Motor neuron (in vitro differentiated cells): ENCODE data around the gene LTB. TPM values are rescaled to one million over a fixed set of nuclear protein-coding genes. Genes with fewer than 3 reads are reported as not detected.

Experiments
- ATAC-seq, 8 experiments: fragments of 200-7000 bp; cut with Tn5 transposase; replicated peaks in 6 of 8; 2 replicates each; pipeline ENCODE4 v1.8.0; 2021; ENCODE audit warnings: mild to moderate bottlenecking in 8 of 8, moderate library complexity in 8 of 8
- H3K27ac ChIP-seq, 2 donors: fragments of 250-450 bp; sonication (Bioruptor Pico); 2 replicates each; pipeline ENCODE4 v1.9.0; 2021; ENCODE audit warnings: antibody characterized with exemption in 2 of 2, mild to moderate bottlenecking in 2 of 2, moderate library complexity in 1 of 2
- H3K4me1 ChIP-seq, 2 donors: fragments of 250-450 bp; sonication (Bioruptor Pico); replicated peaks in 1 of 2; 2 replicates each; pipeline ENCODE4 v1.6.1; 2021; ENCODE audit warnings: antibody characterized with exemption in 2 of 2, mild to moderate bottlenecking in 2 of 2, moderate library complexity in 1 of 2
- H3K4me3 ChIP-seq, 5 donors: fragments of 250-450 bp; sonication (Bioruptor Pico); 2 replicates each; pipeline ENCODE4 v1.9.0; 2021; ENCODE audit warnings: antibody characterized with exemption in 5 of 5, mild to moderate bottlenecking in 5 of 5, moderate library complexity in 4 of 5
- WGBS, 10 experiments: fragments of 450-650 bp; shearing (Covaris generic); methylation state at CpG; one replicate each; pipeline ENCODE4 v1.0.0; 2022; 5-methylcytosine and 5-hydroxymethylcytosine counted together
- in situ Hi-C, 9 experiments: fragments of 400-800 bp; cut with MboI; loops; one replicate each; pipeline ENCODE4 v1.15.0; 2021; ENCODE audit warnings: low sequenced_read_pairs in 9 of 9, low pct_unique_long_range_greater_than_20kb in 2 of 9; ENCODE audit not compliant: unreplicated experiment in 9 of 9
- total RNA-seq, 8 experiments: library from RNA; unstranded; fragments of 300-600 nt; gene quantifications; 2 replicates each; pipeline versions ENCODE4 v1.2.3 to v1.2.4, GENCODE V29; 2022

The LTB gene
- total RNA-seq, 8 experiments from 2014 or later, result 0.18 to 1.9 (median 0.81) TPM; not detected in 1

DNA sequence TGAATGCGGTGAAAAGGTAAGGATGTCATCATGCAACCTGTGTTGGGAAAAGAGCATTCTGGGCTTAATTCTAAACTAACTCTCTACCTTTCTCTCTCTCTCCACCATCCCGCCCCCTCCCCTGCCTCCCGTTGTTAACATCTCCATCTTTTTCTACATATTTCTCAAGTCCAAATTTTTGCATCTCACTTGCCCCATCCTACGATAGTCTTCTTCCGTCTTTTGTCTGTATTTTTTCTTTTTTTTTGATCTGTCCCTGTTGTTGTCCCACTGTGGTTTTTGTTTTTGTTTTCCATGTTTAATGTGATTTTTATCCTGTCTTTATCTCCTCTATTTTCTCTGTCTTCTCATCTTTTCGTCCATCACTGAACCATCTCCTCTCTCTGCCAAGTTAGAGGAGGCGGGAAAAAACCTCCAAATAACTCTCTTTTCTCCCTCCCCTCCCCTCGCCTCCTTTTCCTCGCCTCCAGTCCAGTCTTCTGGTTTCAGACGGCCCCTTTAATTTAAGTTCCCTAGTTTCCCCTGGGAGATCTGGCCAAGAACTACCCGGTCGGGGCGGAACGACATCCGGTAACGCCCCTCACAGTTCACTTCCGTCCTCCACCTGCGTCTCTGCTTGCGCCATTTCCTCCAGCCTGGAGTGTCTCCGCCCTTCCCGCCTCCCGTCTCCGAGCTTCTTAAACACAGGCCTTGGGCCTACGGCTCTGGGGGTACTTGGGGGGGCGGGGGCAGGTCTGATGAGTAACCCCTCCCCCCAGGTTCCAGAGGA, 35.1 kb downstream of the LTB start, which contains the start of gene NFKBIL1:
NFKBIL1 (plus strand) TSS at position 651 of the 769 bp plus-strand sequence; CDS start at position 738, 87 bp downstream.
- WGBS, 10 experiments, result 0 to 3% (median 0%) methylated on average over 6 to 15 of the region's 25 CpGs; no CpG with 5 or more reads in 1 of the 10 experiments
- peak within 1 kb of the TSS; percentile 70 to 77 for H3K27ac ChIP-seq
- peaks cover 12 to 19% of the 10 kb centered on the region in 2 donors for H3K4me1 ChIP-seq
- in situ Hi-C loops, result loop anchor here in 3 of 9 experiments (10.0 to 25.0 kb wide), 2 partner anchors 48 to 640 kb away; partner anchors contain the start of genes NCR3 (in 2 of the 3), AGER (in 1 of the 3), AGPAT1 (in 1 of the 3) and GPSM3 (in 1 of the 3)
- peak within 1 kb of the TSS; percentile 46 to 78 (median 67) for H3K4me3 ChIP-seq
- peak; percentile 63 to 87 (median 72) for ATAC-seq

DNA sequence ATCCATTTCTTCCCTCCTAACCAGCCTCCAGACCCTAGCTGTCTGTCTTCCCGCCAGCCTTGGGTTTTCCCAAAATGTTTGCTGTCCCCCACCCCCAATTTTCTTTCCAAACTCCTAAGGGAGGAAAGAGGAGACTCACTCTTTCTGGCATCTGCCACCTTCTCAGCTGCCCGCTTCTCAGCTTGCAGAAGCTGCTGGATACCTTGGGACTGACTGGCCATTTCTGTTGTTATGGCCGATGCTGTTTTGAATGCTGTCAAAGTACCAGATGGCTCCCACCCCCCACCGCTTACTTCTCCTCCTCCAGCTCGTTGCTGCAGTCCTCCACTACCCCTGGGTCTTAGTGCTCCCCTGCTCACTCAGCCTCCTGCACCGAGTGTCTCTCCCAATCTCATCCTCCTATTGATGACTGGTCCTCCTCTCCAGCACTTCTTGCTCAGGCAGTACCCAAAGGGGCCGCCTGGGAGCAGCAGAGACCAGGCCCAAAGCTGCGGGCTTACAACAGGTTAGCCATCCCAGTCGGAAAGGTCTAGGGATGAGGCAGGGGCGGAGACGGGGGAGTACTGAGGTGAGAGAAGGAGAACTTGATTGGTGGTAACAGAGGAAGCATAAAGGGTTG, 35.8 kb downstream of the LTB start, which contains the start of gene ATP6V1G2:
ATP6V1G2 (minus strand) TSS at position 270 of the 619 bp plus-strand sequence; CDS start at position 221, 49 bp downstream.
- peak within 1 kb of the TSS; percentile 46 to 78 (median 67) for H3K4me3 ChIP-seq
- in situ Hi-C loops, result loop anchor here in 3 of 9 experiments (10.0 to 25.0 kb wide), 2 partner anchors 48 to 641 kb away; partner anchors contain the start of genes NCR3 (in 2 of the 3), AGER (in 1 of the 3), AGPAT1 (in 1 of the 3) and GPSM3 (in 1 of the 3)
- ATAC-seq, result peak; percentile 45 to 88 (median 84)
- peaks cover 12 to 19% of the 10 kb centered on the region in 2 donors for H3K4me1 ChIP-seq
- H3K27ac ChIP-seq, result peak within 1 kb of the TSS; percentile 70 to 77
- 0 to 21% (median 0%) methylated on average over 2 to 8 of the region's 11 CpGs; no CpG with 5 or more reads in 2 of the 10 experiments for WGBS, 10 experiments

DNA sequence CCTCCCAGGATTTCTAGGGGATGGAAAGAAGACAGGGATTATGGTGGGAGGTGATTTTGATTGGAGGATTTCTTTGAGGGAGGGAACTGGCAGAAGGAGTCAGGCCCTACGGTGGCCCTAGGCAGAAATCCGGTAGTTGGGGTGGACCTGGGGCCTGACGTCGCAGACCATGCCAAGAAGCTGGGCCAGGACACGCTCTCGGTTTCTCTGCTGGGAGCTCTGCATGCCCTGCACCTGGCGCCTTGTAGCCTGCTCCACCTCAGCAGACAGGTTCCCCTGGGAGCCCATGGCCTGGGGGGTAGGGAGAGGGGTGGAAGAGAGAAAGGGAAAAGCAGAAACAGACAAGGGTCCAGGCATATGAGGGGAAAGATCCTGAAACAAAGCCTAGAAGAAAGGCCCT, 36.9 kb downstream of the LTB start:
- H3K4me3 ChIP-seq, result peak overlapping the region; percentile 46 to 78 (median 67)
- in situ Hi-C loops, result loop anchor here in 3 of 9 experiments (10.0 to 25.0 kb wide), 2 partner anchors 50 to 642 kb away; partner anchors contain the start of genes NCR3 (in 2 of the 3), AGER (in 1 of the 3), AGPAT1 (in 1 of the 3) and GPSM3 (in 1 of the 3)
- 30 to 83% (median 60%) methylated on average over 1 to 7 of the region's 7 CpGs; no CpG with 5 or more reads in 5 of the 10 experiments for WGBS, 10 experiments

DNA sequence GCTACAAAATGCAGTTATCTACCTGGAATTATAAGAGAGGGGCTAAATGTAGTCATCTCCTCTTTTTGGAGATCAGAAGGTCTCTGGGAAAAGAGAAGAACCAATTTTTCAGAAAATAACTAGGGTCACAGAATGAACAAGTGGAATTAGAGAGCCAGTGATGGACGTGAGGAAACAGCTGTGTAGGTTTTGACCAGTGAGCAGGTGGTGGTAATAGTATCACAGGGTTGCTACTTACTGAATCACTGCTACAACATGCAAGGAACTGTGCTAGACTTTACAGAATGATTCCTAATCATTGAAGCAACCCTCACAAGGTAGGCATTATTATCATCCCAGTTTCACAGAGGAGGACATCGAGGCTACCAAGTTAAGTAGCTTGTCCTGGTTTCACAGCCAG, 37.5 kb downstream of the LTB start:
- peaks cover 21 to 26% of the 10 kb centered on the region in 2 donors for H3K4me1 ChIP-seq
- ATAC-seq, result no peak
- in situ Hi-C loops, result loop anchor here in 3 of 9 experiments (10.0 to 25.0 kb wide), 2 partner anchors 50 to 643 kb away; partner anchors contain the start of genes NCR3 (in 2 of the 3), AGER (in 1 of the 3), AGPAT1 (in 1 of the 3) and GPSM3 (in 1 of the 3)
- no peak overlapping the region for H3K27ac ChIP-seq
- WGBS, 10 experiments, result 20 to 100% (median 73%) methylated on average over 1 of the region's 2 CpGs; no CpG with 5 or more reads in 2 of the 10 experiments
- no peak overlapping the region for H3K4me3 ChIP-seq

More for the DNA sequence above, 36.9 kb downstream of the LTB start:
- Histone ChIP-seq H3K27ac (no peak overlapping the region), H3K4me1 (peaks cover 15 to 20% of the 10 kb centered on the region in 2 donors)
- ATAC-seq, result no peak

DNA sequence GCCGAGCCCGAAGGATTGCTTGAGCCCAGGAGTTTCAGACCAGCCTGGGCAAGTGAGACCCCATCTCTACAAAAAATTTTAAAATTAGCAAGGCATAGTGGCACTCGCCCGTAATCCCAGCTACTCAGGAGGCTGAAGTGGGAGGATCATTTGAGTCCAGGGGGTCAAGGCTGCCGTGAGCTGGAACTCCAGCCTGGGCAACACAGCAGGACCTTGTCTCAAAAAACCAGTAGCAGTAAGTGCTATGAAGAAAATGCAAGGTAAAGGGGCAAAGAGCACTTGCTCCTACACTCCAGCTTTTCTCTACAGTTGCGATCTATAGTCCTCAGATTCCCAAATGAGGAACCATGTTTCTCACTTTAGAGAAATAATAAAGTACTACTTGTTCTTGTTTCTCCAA, 38.6 kb downstream of the LTB start:
- 58 to 100% (median 92%) methylated on average over 2 to 6 of the region's 6 CpGs; no CpG with 5 or more reads in 2 of the 10 experiments for WGBS, 10 experiments
- no peak overlapping the region for H3K27ac ChIP-seq
- H3K4me1 ChIP-seq, result peaks cover 29 to 35% of the 10 kb centered on the region in 2 donors
- no peak overlapping the region for H3K4me3 ChIP-seq
- no peak for ATAC-seq
- in situ Hi-C loops, result loop anchor here in 3 of 9 experiments (10.0 to 25.0 kb wide), 2 partner anchors 51 to 644 kb away; partner anchors contain the start of genes NCR3 (in 2 of the 3), AGER (in 1 of the 3), AGPAT1 (in 1 of the 3) and GPSM3 (in 1 of the 3)

DNA sequence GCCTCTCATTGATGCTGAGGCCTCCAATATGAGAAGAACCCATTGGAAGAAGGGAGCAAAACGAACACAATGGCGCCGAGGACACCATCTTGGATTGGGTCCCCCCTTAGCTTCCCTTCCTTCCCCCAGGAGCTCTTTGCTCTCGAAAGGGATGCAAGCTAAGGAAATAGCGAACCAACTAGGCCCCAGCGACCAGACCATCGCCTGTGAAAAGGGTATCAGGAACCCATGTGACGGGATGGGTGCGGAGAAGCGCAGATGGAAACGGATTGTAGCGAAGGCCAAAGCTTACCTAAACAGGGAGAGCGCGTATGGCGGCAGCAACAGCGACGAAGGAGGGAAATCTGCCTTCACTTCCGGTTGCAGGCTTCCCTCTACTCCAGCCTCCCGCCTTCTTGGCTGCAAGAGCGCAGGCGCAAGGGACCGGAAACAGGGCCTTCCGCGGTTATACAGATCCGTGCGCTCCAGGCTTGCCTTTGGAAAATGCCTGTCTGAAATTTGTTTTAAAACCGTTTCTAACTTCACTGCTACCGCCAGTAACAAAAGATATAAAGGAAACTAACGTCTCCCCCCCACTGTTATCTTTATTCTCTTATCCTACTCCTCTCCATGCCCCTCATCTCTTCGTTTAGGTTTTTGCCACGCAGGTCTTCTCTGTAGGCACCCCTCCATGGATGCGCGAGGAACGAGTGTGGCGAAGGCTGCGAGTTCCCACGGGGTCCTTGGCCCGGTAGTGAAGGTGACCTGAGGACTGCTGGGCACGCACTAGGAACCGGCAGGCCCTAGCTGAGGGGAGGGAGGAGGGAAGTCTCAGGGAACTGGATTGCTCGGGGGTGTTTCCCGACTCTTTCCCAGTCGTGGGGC, 40.3 kb downstream of the LTB start, which contains the start of gene DDX39B:
DDX39B (minus strand) TSS at position 346 of the 864 bp plus-strand sequence. CDS start 1,471 bp downstream, outside the sequence.
- in situ Hi-C loops, result loop anchor here in 3 of 9 experiments (10.0 to 25.0 kb wide), 2 partner anchors 53 to 645 kb away; partner anchors contain the start of genes NCR3 (in 2 of the 3), AGER (in 1 of the 3), AGPAT1 (in 1 of the 3) and GPSM3 (in 1 of the 3)
- 0 to 4% (median 0%) methylated on average over 3 to 31 of the region's 43 CpGs for WGBS, 10 experiments
- H3K27ac ChIP-seq, result peak within 1 kb of the TSS; percentile 87 to 95
- peak within 1 kb of the TSS; percentile 53 to 91 (median 69) for H3K4me3 ChIP-seq
- ATAC-seq, result peak; percentile 70 to 83 (median 76)
- peaks cover 22 to 29% of the 10 kb centered on the region in 2 donors for H3K4me1 ChIP-seq

DNA sequence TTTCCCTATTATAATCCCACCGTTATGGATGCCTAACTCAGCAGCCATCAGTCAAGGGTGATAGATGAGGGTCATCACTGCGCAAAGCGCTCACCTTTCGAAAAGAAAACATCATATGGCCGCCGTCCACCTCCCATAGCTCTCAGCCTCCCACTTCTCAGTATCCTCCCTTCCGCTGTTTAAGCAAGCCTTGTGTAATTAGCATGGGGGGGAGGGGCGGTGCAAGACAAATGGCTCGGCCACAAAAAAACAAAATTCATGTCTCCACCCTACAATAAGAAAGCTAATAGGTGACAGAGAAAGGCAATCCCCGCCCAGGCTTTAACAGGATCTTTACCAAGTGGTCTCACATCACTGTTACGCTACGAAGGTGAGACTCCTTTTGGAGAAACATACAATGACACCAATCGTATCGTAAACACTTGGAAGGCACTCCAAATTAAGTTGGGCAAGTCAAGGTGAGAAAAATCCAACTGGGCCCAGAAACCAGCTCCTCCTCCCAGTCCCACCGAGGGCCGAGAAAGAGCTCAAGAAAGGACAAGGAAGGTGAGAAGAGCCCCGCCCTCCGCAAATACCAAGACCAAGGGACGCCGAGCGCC, 41.1 kb downstream of the LTB start:
- H3K4me3 ChIP-seq, result peak overlapping the region; percentile 53 to 91 (median 69)
- peak in 3 of 8 experiments; percentile 20 to 42 (median 33) for ATAC-seq
- peak overlapping the region; percentile 87 to 95 for H3K27ac ChIP-seq
- in situ Hi-C loops, result loop anchor here in 3 of 9 experiments (10.0 to 25.0 kb wide), 2 partner anchors 54 to 646 kb away; partner anchors contain the start of genes NCR3 (in 2 of the 3), AGER (in 1 of the 3), AGPAT1 (in 1 of the 3) and GPSM3 (in 1 of the 3)
- WGBS, 10 experiments, result 0 to 5% (median 1%) methylated on average over 1 to 15 of the region's 21 CpGs
- H3K4me1 ChIP-seq, result peaks cover 22 to 29% of the 10 kb centered on the region in 2 donors

DNA sequence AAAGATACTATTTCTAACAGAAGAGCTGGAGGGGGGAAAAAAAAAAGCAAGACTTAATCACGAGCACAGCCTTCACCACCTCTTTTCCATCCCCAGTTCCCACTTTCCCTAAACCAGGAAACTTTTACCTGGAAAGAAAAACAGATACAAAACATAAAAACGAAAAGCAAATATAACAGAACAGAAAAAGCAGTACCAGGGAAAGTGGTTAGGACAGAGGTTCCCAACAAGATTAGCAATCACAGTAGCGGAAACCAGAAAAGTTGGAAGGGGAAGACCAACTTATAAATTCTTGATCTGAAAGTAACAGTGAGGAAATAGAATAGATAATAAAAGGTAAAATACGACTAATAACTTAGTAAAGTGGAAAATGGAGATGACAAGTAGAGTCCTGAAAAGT, 41.6 kb downstream of the LTB start:
- peaks cover 22 to 27% of the 10 kb centered on the region in 2 donors for H3K4me1 ChIP-seq
- WGBS, 10 experiments, result 0 to 21% (median 8%) methylated on average over 2 to 4 of the region's 4 CpGs
- no peak for ATAC-seq
- H3K4me3 ChIP-seq, result peak overlapping the region; percentile 53 to 91 (median 69)
- in situ Hi-C loops, result loop anchor here in 3 of 9 experiments (10.0 to 25.0 kb wide), 2 partner anchors 54 to 647 kb away; partner anchors contain the start of genes NCR3 (in 2 of the 3), AGER (in 1 of the 3), AGPAT1 (in 1 of the 3) and GPSM3 (in 1 of the 3)
- H3K27ac ChIP-seq, result peak overlapping the region in 1 of 2 donors; percentile 95

DNA sequence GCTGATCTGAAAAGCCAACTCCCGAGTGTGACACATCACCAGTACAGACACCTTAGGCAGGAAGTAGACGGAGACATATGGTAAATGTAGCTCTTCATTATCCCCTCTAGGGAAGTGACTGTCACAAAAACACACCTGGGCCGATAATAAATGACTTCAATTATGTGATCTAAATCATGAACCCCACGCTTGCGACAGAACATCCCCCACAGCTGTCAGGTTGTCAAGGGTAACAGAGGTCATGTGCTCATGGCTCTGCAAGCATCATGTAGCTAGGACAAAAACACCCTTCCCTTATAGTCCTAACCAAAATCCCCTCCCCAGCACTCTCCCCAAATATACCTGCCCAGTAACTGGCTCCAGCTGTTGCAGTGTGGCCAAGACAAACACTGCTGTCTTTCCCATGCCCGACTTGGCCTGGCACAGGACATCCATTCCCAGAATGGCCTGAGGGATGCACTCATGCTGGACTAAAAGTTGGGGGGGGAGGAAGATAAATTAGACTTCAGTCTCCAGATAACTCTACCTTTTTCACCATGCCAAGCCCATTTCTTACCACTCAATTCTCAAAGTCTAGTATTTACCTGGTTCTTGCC, 43.3 kb downstream of the LTB start:
- no peak for ATAC-seq
- H3K27ac ChIP-seq, result no peak overlapping the region
- H3K4me3 ChIP-seq, result no peak overlapping the region
- 45 to 97% (median 81%) methylated on average over 2 to 5 of the region's 6 CpGs; no CpG with 5 or more reads in 3 of the 10 experiments for WGBS, 10 experiments
- in situ Hi-C loops, result loop anchor here in 1 of 9 experiments (25.0 kb wide), 1 partner anchor 648 kb away; the partner anchor contains the start of genes AGER, AGPAT1, GPSM3 and PBX2
- H3K4me1 ChIP-seq, result peaks cover 22 to 24% of the 10 kb centered on the region in 2 donors

DNA sequence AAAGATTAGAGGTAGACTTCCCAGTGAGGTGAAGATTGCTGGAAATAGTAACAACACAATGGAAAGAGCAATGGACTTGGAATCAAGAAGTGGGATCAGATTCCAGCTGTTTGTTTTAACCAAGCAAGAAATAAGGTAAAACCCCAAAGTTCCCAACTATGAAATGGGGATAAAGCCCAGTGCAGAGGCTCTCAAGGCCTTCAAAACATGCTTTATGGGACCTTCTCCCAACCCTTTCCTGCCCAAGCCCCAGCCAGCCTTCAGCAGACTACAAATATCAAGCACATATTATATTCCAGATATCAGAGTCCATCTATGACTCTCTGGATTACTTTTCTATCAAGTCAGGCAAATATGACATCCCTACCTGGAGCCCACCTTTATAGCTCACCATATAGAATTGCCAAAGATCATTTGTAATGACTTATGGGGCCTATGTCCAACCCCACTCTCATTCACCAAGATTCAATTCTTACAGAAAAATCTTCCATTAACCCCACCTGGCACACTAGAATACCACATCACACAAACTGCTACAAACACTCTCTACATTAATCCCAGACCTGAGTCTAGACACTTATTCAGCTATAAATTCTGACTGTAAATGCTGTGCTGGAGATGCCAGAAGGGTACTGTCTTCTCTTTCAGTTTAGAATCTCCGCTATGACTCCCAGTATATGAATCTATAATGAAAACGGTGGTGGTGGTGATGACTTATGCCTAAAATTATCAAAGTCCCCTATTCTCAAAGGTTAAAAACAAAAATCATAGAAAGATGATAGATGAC, 46.5 kb downstream of the LTB start:
- no peak for ATAC-seq
- Histone ChIP-seq H3K4me1 (peaks cover 18% of the 10 kb centered on the region in 2 donors), H3K27ac (no peak overlapping the region), H3K4me3 (no peak overlapping the region)
- in situ Hi-C loops, result loop anchor here in 1 of 9 experiments (25.0 kb wide), 1 partner anchor 652 kb away; the partner anchor contains the start of genes AGER, AGPAT1, GPSM3 and PBX2
- 57 to 100% (median 100%) methylated on average over 1 to 2 of the region's 2 CpGs; no CpG with 5 or more reads in 2 of the 10 experiments for WGBS, 10 experiments
